CD4-positive, alpha-beta T cell treated with Interleukin-4 for 4 hours (primary cell): ENCODE data around the gene BRMS1.
A peak's percentile ranks its signal among the peaks of the same experiment; 100 is the strongest.
"Not testable (repeated sequence)": the region's sequence is repeated elsewhere in the genome, so short reads cannot be mapped to it uniquely, and the experiment has no call there.

Experiments used
- DNase-seq: peaks from one replicate; pipeline ENCODE4 v3.0.0-alpha.2; 2020

Gene BRMS1

GRCh38 chr11:66362481-66363147, 17.7 kb upstream of the BRMS1 start:
- DNase-seq: no peak

DNA sequence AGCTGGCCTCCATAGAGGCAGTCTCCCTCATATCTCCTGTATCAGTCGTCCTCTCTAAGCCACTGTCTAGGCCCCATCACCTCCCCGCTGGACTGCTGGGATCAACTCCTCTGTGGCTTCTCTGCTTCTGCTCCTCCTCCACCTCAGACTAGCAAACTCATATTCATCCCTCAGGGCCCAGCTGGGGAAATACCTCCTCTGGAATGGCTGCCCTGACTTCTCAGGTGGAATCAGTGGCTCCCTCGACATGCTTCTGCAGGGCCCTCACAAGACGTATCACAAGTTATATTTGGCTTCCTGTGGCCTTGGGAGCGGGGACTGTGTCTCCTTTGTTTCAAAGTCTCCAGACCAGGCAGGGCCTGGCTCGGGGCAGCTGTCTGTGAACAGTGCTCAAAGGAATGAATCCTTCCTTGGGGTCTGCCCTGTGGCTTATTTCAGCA, 16.6 kb upstream of the BRMS1 start:
- DNase-seq: no peak

DNA sequence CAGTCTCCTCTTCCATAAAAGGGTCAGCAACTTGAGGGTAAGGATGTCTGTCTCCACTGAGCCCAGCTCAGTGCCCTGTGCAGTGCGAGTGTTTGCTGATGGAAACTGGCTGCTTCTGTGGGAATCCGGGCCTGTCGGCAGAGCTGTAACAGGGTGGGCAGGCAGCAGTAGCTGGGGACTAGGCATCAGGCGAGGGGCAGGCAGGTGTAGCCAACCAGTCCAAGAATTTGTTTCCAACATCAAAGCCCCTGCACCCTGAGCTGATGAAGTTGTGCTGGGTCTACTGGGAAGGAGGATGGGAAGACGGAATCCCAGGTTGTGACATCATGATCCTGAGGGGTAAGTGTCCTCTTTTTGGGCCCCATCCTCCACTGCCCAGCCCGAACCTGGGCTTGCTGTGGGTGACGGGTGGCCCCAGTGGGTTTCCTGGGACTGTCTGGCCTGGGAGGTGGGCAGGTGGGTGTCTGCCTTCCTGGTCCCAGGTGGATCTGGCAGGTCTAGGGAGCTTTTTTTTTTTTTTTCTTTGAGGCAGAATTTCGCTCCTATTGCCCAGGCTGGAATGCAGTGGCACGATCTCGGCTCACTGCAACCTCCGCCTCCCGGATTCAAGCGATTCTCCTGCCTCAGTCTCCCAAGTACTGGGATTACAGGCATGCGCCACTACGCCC, 15.6 kb upstream of the BRMS1 start:
- DNase-seq: no peak

- DNase-seq: no peak
These were observed 14.8 kb upstream of the BRMS1 start for GRCh38 chr11:66359662-66360087.

DNA sequence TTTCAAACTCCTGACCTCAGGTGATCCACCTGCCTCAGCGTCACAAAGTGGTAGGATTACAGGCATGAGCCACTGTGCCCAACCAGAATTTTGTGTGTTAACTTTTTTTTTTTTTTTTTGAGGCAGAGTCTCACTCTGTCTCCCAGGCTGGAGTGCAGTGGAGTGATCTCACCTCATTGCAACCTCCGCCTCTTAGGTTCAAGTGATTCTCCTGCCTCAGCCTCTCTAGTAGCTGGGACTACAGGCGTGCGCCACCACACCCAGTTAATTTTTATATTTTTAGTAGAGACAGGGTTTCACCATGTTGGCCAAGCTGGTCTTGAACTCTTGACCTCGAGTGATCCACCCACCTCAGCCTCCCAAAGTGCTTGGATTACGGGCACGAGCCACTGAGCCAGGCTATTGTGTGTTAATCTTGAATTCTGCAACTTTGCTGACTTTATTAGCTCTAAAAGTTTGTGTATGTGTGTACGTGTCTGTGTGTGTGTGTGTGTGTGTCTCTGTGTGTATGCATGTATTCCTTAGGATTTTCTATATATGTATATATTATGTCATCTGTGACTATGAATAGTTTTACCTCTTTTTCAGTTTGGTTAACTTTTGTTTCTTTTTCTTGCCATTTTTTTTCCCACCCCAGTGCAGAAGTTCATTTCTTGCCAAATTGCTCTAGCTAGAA, 5.8 kb upstream of the BRMS1 start:
- not testable (repeated sequence) for DNase-seq

DNA sequence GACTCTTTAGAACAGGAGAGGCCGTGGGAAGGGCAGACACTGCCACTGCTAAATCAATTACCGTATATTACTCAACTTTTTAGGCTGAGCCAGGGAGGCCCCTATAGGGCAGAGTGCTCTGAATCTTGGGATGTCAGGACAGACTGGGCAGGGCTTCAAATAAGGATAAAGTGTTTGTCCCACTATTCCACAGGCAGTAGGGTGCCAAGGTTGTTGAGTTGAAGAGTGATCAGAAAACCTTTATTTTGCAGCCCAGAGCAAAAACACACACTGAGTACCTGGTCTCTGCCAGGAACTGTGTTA, 4.1 kb upstream of the BRMS1 start:
- no peak for DNase-seq

DNA sequence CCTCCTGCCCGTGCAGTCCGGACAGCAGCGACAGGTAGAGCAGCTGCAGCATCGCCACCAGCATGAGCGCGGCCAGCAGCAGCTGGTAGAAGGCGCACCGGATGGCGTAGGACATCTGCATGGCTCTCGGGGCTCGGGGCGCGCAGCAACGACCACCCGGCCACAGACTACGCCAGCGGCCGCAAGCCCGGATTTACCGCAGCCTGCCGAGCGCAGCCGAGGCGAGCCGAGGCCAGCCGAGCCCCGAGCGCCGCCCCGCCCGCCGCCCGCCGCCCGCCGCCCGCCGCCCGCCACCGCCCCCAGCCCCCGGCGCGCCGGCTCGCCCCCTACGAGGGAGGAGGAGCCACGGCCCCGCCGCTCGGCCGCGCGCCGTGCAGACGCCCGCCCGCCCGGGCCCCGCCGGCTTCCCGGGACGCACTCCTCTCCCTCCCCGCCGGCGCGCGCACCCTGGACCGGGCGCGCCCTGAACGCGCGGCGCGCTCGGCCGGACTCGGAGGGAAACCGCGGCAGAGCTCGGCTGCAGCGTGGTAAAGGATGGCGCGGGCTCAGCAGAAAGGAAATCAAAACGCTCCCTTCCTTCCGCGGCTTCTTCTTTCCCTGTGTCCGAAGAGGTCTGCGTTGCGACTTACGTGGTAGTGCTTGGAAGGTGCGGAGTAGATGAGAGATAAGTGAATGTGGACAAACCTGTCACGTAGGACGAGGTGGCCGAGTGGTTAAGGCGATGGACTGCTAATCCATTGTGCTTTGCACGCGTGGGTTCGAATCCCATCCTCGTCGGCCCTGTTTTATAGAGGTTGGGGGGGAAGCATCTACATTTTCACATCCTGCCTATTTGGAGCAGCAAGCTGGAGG, 2.7 kb upstream of the BRMS1 start, which contains the start of gene B4GAT1:
Gene B4GAT1 (minus strand): TSS at position 205 of the 852 bp plus-strand sequence. CDS start 84 bp downstream, at position 121.
- DNase-seq: peak; percentile 84

DNA sequence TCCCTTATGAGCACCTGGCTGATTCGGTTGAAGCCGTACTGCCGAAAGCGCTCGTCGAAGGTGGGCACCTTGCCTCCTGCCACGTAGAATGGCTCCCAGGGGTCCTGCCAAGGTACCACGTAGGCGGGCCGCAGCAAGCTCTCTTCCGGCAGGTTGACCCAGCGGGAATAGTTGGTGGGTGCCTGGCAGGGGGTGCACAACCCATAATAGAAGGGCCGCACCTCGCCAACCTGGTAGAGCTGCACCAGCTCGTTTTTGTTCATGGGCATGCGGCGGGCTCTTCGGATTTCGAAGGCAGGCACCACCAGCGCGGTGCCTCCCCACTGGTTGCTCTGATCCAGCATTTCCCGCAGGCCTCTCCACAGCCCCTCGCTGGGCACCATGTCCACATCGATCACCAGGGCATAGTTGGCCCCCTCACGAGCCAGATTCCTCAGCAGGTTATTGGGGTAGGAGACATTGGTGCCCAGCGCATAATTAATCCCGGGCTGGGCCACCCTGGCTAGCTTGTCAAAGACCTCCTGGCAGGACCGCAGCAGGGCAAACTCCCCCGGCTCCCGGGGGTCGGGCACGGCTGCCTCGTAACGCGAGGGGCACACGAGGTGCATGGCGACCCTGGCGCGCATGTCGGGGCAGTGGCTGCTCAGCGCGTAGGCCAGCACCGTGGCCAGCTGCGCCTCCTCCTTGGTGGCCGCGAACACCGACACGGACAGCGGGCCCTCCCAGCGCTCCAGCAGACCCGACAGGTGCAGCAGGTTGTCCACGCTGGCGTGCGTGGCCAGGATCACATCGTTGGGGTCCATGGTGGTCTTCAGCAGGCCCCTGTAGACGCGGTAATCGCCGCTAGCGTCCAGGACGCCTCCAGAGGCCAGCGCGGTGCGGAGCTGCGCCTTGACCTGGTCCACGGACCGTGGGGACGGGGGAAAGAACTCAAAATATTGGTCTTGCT, 1.8 kb upstream of the BRMS1 start:
- no peak for DNase-seq

GRCh38 chr11:66345316-66345649, 379 bp upstream of the BRMS1 start:
- DNase-seq: no peak

DNA sequence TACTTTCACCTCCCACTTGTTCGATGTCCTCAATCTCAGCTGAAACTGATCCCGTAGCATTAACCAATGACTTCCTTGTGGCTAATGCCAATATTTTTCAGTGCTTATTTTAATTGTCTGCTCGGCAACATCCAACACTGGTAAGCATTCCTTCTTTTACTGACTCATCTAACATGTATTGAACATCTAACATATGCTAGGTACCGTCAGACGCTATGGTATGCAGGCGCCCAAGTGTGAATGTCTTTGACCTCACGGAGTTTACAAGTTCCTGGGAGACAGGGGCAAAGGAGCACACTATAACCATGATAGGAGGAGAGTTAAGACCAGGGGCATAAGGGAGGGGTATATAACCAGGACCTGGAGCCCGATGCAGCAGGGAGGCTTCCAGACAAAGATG, 1.7 kb downstream of the BRMS1 start:
- DNase-seq: no peak

DNA sequence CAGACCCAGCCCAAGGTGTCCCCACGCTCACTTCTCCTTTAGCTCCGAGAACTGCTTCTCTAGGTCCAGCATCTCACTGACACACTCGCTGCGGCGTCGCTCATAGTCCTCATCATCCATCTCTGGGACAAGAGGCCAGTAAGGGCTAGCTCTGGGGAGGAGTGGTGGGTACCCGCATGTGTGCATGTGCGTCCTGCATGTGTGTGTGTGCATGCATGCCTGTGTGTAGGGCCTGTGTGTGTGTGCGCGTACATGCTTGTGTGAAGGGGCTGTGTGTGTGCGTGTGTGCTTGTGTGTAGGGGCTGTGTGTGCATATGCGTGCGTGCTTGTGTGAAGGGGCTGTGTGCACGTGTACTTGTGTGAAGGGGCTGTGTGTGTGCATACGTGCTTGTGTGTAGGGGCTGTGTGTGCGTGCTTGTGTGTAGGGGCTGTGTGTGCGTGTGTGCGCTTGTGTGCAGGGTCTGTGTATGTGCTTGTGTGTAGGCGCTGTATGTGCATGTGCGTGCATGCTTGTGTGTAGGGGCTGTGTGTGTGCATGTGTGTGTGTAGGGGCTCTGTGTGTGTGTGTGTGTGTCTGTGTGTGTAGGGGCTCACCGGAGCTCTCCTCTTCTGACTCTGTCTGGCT, 3.3 kb downstream of the BRMS1 start:
- no peak for DNase-seq

DNA sequence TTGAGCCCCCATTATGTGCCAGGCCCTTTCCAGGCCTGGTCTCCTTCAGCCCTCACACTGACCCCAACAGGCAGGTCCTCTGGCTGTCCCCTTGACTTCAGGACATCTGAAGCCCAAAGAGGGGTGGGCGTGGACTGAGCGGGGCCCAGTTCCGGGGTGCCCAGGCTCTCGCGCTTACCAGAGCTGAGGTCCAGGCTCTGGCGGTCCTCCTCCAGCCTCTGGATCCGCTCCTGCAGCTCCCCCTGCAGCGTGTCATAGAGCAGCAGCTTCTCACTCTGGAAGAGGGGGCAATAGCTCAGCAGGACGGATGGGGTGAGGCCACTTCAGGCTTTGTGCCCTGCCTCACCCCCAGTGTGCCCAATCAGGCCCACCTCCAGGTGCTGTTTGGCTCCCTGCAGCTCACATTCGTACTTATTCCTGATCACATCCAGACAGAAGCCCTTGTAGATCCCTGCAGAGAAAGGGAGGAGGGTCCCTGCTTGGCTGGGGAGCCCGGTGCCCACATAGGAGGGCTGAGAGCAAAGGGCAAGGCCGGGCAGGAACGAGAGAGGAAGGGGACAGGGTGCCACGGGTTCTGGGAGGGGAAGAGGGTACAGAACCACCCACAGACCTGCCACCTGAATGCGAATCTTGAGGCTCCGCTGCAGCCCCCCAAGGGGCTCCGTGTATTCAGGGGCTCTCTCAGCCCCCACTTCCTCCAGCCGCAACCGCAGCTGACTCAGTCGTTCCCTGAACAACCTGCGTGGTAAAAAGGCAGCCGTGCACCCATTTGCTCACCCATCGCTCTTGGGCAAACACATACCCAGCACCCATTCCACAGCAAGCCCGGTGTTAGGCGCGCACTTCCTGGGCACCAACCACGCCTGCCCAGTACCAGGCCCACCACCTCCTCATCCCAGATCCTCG, 4.1 kb downstream of the BRMS1 start:
- DNase-seq: no peak

DNA sequence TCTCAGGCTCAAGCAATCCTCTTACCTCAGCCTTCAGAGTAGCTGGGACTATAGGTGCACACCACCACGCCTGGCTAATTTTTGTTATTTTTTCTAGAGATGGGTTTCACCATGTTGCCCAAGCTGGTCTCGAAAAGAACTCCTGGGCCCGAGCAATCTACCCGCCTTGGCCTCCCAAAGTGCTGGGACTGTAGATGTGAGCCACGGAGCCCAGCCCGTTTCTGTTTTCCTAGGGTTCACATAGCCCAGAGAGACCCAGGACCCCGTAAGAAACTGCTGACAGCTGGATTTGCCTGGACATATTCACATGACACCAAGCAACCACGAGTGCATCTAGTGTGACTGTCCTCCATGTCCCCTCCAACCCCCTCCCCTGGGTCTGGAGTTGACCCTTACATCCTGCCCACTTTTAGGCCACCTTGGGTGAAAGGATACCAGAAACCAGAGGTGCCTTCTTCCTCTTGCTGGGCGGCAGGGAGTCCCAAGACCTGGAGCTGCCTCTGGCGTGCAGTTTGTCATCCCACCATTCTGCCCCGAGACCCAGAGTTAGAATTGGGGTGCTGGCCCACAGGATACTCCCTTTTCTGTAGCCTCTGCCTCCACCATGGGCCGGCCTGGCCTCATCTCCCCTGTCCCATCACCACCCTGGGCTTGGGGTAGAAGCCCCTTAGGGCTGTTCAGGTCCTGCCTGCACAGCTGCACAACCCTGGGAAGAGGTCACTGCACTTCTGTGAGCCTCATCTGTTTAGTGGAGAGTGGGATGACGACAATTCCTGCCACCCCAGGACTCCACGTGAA, 5.0 kb downstream of the BRMS1 start:
- no peak for DNase-seq

DNA sequence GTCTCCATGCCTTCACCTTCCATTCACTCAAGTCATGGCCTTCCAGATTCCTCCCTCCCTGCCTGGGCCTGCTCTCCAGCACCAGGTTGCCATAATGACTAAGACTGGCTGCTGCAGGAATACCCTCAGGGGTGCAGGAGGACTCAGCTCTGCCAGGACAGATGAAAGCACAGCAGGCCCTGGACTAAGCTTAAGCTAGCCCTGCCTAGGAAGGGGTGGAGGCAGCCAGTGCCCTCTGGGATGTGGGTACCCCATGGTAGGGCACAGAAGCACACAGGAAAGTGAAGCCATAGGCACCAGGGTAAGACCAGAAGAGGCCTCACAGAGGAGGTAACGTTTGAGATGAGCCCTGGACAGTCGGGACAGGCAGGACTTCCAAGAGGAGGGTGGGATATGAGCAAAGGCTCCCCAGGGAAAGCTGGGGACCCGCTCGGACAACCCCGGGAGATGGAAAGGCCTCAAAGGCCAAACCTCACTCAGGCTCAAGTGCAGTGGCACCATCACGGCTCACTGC, 5.7 kb downstream of the BRMS1 start:
- no peak for DNase-seq

- DNase-seq: no peak
These were observed 6.4 kb downstream of the BRMS1 start for GRCh38 chr11:66338276-66339161.

DNA sequence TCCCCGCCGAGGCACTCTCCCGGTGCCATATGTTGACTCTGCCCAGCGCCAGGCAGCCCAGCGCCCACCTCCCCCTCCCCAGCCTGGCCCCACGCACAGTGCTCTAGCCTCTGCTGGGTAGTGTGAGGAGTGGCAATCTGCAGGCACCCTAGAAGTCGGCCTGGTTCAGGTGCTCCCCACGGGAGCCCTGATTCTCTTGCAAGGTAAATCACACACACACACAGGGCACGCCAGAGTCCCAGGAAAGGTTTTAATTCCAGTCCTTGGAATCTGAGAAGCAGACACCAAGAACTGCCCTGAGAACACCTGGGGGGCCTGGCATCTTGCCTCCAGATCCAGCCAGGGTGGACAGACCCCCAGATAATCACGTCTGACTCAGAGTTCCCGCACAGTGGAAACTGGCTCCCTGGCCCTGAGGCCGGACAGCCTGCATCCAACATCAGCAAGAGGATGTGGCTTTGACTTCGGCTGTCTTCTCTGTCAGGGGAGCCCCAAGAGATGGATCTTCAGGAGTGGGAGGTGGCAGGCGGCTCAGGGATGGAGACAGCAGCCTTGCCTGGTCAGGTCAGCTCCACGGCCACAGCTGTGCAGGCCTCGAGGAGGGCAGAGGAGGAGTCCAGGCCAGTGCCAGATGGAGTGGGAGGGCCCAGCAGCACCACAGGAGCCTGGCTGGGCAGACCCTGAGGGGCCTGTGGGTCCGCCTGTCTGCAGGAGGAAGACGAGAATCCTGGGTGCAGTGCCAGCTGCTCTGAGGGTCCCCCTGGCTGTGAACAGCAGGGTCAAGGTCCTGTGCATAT, 7.6 kb downstream of the BRMS1 start:
- no peak for DNase-seq
